ENCODE data around the gene UAP1L1.

Gene UAP1L1

DNA sequence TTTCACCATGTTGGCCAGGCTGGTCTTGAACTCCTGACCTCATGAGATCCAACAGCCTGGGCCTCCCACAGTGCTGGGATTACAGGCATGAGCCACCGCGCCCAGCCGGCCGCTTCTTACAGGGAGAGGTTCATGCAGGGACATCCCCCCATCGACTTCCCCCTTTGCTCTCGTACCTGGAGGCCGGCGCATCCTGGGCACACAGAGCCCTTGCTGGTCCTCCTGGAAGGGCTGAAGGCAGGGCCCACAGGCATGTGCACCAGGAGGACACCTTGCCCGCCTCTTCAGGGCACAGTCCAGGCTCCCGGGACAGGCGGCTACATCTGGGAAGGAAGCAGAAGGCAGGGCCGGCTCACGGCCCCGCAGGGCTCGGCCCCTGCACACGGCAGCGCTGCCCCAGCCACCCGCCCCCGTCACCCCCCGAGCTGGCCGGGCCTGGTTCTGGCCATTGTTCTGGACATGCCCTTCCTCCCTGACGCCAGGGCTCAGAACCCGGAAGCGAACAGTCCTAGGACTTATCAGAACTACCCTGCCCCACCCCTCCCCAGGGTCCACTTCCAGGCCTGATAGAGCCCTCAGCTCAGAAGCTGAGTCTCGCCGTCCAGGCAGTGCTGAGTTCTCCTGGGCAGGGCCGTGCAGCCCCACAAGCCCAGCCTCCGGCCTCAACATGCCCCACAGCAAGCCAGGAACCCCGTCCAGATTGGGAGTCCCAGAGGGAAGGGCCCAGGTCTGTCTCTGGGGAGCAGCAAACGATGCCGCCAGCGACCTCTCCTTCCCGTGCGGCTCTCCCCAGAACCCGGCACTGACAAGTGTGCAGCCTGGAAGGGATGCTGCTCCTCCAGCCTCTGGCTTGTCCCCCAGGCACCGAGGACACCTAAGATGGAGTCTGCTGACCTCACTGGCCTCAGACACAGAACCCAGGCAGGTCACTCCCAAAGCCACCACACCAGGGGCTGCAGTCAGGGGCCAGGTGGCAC is 34.3 kb upstream of the UAP1L1 start:
- DNase-seq: no peak

DNA sequence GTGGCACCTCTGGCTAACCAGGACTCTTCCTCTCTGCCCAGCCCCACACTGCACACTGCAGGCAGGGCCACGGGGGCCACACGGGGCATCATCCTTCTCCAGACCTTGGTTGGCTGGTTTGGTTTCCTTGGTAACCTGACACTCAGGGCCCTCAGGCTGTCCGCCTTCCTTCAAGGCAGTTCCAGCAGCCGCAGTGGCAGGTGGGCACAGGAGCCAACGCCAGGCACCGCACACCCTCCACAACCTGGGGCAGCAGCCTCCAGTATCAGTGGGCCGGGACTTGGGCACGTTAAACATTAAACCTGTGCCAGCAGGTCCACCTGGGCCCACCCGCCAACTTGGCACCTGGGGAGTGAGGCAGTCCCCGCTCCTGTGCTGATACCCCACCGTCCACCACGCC is 33.3 kb upstream of the UAP1L1 start:
- DNase-seq: no peak

DNA sequence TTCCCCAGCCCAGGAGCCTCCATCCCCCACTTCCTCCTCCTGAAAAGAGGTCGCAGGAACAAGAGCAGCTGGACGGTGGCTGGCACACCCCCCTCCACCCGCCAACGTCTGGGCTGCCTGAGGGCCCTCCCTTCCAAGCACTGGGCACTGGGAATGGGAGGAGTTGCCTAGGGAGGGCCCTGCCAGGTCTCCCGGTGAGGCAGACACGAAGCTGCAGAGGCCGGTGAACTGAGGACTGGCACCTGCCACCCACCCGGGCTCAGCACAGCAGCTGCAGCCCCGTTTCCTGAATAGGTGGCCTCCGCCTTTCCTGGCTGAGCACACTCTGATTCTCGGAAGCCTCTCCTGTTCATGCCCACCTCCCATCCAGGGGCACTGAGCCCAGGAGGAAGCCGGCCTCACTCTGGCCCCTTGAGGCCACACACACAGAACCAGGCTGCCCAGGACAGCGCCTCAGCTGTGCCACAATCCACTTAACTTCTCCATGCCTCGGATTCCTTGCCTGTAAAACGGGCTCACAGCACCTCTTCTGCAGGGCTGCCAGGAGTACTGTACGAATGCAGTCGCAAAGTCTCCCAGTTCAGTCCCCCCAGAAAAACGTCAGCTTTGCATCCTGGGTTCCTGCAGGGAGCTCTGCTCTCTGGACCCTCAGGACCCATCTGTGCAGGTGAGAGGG is 32.7 kb upstream of the UAP1L1 start:
- no peak for DNase-seq

DNA sequence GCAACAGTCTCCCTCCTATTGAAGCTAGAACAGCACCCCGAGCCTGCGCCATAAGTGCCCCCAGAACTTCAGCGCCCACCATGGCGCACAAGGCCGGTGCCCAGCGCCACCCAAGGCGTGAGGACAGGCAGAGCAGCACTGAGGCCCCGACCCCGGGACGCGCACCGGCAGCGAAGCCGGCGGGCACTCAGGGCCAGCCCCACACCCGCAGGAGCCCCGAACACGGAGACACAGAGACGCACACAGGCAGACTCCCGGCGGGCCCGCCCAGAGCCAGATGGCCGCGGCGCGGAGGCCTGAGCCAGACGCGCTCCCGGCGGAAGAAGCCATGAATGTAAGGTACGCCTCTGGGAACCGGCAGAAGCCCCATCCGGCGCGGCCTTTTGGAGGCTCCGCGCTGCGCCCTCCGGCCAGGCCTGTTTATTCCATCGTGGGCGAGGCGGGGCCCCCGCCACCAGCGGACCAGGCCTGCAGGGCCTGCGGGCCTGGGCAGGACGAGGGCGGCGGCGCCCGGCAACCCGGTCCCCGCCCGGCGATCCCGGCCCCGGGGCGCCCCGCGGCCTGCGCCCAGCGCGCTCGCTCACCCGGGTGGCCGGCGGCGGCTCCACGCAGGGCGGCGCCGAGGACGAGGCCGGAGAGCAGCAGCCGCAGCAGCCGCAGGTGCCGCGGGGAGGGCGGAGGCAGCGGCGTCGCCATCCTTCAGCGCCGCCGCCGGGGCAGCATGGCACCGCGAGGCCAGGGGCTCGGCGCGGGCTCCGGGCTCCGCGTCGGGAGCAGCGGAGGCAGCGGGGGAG is 31.8 kb upstream of the UAP1L1 start:
- no peak for DNase-seq

DNA sequence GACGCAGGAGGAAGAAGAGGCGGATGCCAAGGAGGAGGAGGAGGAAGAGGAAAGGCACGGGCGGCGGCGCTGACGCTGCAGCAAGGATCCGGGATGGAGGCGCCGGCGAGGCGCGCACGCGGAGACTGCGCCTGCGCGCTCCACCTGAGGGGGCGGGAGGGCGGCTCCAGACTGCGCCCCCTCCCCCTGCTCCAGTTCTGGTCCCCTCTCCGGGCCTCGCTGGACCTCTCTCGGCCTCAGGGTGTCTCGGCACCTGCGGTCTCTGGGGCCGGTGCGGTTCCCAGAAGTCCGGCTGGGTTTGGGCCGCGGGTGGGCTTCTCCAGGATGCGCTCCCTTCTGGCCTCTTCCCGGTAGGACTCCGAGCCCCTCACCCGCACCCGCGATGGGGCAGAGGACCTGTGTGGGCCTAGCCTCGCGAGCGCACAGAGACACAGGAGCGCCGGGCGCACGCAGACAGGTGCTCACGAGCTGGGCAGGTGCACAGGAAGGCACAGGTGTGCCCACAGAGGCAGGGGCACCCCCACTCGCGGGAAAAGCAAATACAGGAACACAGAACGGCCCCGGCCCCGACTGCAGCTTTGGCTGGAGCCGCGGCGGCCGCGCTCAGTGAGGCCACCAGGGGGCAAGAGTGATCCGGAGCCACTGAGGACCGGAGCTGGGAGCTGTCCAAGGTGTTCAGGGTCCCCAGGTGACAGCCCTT is 31.1 kb upstream of the UAP1L1 start, which contains the start of gene NPDC1:
Gene NPDC1, minus strand, starts transcription at position 90 of the 700 bp plus-strand sequence. CDS start 188 bp downstream, outside the sequence.
- DNase-seq: peak; percentile 80 to 84

- no peak for DNase-seq
Observed at GRCh38 chr9:137048655-137049543, 28.4 kb upstream of the UAP1L1 start.

- DNase-seq: peak; percentile 52 to 66
Observed at GRCh38 chr9:137049544-137050449, 27.5 kb upstream of the UAP1L1 start.

GRCh38 chr9:137050570-137050969 is 26.7 kb upstream of the UAP1L1 start:
- no peak for DNase-seq

- no peak for DNase-seq
Observed at GRCh38 chr9:137051145-137051724, 26.1 kb upstream of the UAP1L1 start.

GRCh38 chr9:137052293-137052692 is 25.0 kb upstream of the UAP1L1 start:
- DNase-seq: no peak

GRCh38 chr9:137052998-137053943 is 24.0 kb upstream of the UAP1L1 start:
- no peak for DNase-seq

DNA sequence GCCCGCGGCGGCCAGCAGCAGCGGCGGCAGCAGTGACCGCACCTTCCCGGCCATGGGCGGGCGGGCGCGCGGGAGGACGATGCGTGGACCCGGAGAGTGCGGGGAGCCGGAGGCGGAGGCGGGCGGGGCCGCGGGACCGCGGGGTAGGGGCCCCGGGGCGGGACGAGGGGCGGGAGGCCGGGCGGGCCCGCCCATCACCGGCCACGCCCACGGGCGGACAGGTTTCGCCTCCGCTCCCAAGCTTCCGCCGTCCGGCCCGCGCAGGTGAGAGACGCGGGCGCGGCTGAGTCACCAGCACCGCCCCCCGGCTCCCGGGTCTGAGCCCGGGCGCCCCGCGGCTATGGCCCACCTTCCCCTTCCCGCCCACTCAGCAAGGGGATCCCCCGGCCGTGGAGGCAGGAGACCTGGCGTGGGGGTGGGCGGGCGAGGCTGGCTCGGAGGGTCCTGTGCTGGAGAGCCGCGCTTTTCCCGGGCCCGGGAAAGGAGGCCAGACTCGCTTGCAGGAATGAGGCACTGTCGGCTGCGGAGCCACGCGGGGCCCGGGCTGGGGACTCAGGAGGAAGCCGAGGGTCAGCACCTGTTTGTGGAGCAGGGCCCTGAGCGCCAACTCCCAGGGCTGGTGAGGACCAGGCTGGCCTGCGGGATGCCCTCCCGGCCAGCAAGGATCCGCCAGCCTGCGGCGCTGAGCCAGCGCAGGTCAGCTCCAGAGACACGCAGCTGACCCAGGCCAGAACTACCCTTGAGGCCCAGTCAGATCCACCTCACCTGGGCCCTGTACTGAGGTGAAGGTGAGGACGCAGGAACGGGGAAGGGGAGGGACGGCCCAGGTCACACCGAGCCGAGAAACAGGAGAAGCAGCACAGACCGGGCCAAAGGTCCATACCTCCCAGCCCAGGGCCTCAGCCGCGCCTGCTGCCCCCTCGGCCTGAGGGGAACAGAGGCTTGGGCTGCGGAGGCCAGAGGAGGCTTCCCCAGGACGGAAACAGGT is 23.1 kb upstream of the UAP1L1 start, which contains the start of gene ENTPD2:
Gene ENTPD2, minus strand, starts transcription at position 118 of the 988 bp plus-strand sequence. Its CDS starts 64 bp downstream, at position 54.
- DNase-seq: peak; percentile 36 to 49

- no peak for DNase-seq
Observed at GRCh38 chr9:137054932-137055384, 22.4 kb upstream of the UAP1L1 start.

DNA sequence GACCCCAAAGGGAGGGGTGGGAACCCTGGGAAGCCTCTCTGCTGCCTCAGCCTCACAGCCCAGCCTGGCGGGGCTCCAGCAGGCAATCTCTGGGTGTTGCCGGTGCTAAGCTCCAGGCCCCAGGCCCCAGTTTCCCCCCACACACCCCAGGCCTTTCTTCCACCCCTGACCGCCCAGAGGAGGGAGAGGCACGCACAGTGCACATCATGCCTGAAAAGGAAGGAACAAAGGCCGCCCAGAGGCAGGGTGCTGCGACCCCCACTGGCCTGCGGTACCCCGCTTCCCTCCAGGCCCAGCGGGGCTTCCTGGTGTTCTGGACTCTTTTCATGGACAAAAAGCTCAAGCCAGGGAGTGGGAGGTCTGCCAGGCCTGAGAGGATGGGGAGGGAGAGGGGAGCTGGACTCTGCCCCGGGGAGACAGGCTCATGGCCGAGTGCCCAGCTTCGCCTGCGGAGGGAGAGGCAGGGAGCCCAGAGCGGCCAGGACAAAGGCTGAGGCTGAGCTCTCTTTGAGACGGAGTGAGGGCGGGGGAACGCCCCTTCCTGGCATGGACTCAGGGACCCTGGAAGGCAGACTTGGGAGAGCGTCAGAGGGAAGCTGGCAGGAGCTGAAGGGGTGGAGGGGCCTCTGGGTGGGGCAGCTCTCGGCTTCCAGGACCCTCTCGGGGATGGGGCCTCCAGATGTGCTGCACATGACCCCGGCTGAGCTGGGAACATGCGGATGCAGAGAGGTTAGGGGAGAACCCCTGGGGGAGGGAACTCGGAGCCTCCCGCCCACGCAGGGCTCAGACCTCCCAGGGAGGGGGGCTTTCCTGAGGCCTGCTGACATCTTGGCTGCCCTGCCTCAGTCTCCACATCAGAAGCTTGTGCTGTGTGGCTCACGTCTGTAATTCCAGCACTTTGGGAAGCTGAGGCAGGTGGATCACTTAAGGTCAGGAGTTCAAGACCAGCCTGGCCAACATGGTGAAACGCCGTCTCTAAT is 21.6 kb upstream of the UAP1L1 start:
- DNase-seq: no peak

GRCh38 chr9:137056739-137057415 is 20.4 kb upstream of the UAP1L1 start:
- no peak for DNase-seq
